RPMI7951 (cell line): ENCODE data around the gene RAB4A. TPM values are rescaled to one million over a fixed set of nuclear protein-coding genes. Genes with fewer than 3 reads are reported as not detected.

Source experiments
- DNase-seq: peaks from one replicate; pipeline ENCODE4 v3.0.0-alpha.2; 2012; ENCODE audit warnings: low read depth
- total RNA-seq: library from RNA; depleted of rRNA; stranded (reverse); fragments of >200 nt; shearing (Covaris generic); gene quantifications from 2 replicates; pipeline ENCODE4 v1.2.3, GENCODE V29; 2014; rRNA removed

The RAB4A gene
- total RNA-seq, result 15.4 and 22.5 TPM in 2 replicates

GRCh38 chr1:229270547-229271447 is at the start of gene RAB4A:
Gene RAB4A (plus strand): TSS chr1:229271111. CDS start chr1:229271340, 229 bp downstream.
- DNase-seq, result peak; percentile 80

GRCh38 chr1:229222081-229222480 is 48.8 kb upstream of the RAB4A start:
- DNase-seq, result no peak

- DNase-seq, result no peak
Observed at GRCh38 chr1:229223498-229223897, 47.4 kb upstream of the RAB4A start.

GRCh38 chr1:229224308-229224707 is 46.6 kb upstream of the RAB4A start:
- no peak for DNase-seq

- DNase-seq, result no peak
Observed at GRCh38 chr1:229225331-229225782, 45.6 kb upstream of the RAB4A start.

GRCh38 chr1:229226796-229227195 is 44.1 kb upstream of the RAB4A start:
- no peak for DNase-seq

- peak; percentile 37 for DNase-seq
Observed at GRCh38 chr1:229227298-229227919, 43.5 kb upstream of the RAB4A start.

GRCh38 chr1:229228522-229228921 is 42.4 kb upstream of the RAB4A start:
- no peak for DNase-seq

- DNase-seq, result peak; percentile 37
Observed at GRCh38 chr1:229229137-229229720, 41.7 kb upstream of the RAB4A start.

- peak; percentile 50 for DNase-seq
Observed at GRCh38 chr1:229229721-229230139, 41.2 kb upstream of the RAB4A start.

GRCh38 chr1:229230140-229230892 is 40.6 kb upstream of the RAB4A start:
- no peak for DNase-seq

- DNase-seq, result peak; percentile 38
Observed at GRCh38 chr1:229230893-229231753, 39.8 kb upstream of the RAB4A start.

- DNase-seq, result no peak
Observed at GRCh38 chr1:229231754-229232119, 39.2 kb upstream of the RAB4A start.

GRCh38 chr1:229234870-229235472 is 35.9 kb upstream of the RAB4A start:
- DNase-seq, result no peak

GRCh38 chr1:229237320-229237719 is 33.6 kb upstream of the RAB4A start:
- DNase-seq, result no peak

GRCh38 chr1:229238231-229238630 is 32.7 kb upstream of the RAB4A start:
- DNase-seq, result no peak

- DNase-seq, result no peak
Observed at GRCh38 chr1:229238674-229239415, 32.1 kb upstream of the RAB4A start.

GRCh38 chr1:229240532-229240931 is 30.4 kb upstream of the RAB4A start:
- no peak for DNase-seq

- no peak for DNase-seq
Observed at GRCh38 chr1:229241390-229241789, 29.5 kb upstream of the RAB4A start.

GRCh38 chr1:229243638-229244037 is 27.3 kb upstream of the RAB4A start:
- no peak for DNase-seq
